SU-DHL-6 (cell line): ENCODE results near the gene SH3RF3.

ENCODE experiments used
- H2AFZ ChIP-seq: fragments of 200-600 bp; sonication (generic); 2 replicates; pipeline ENCODE4 v1.6.1; 2014; ENCODE audit warnings: low read depth, mild to moderate bottlenecking, moderate library complexity, mixed read lengths, antibody characterized with exemption, low read length; ENCODE audit not compliant: severe bottlenecking
- H3F3A ChIP-seq: fragments of 200-600 bp; shearing (Covaris generic); 2 replicates; pipeline ENCODE4 v1.6.0; 2016; ENCODE audit warnings: antibody characterized with exemption, mild to moderate bottlenecking; ENCODE audit not compliant: insufficient read depth
- H3K27ac ChIP-seq: fragments of 200-600 bp; sonication (generic); 2 replicates; pipeline ENCODE4 v1.5.1; 2016; ENCODE audit warnings: low read depth, mild to moderate bottlenecking, low read length, moderate library complexity, mixed read lengths
- H3K27me3 ChIP-seq: fragments of 200-600 bp; sonication (generic), shearing (Covaris generic); 2 replicates; pipeline ENCODE4 v1.6.0; 2014; ENCODE audit warnings: mild to moderate bottlenecking, low read length
- H3K36me3 ChIP-seq: fragments of 200-600 bp; sonication (generic); 2 replicates; pipeline ENCODE4 v1.6.1; 2014; ENCODE audit warnings: mild to moderate bottlenecking, low read length, mixed read lengths
- H3K4me2 ChIP-seq: fragments of 300-600, 200-600 bp; shearing (Covaris generic), sonication (generic); 2 replicates; pipeline ENCODE4 v1.6.0; 2014; ENCODE audit warnings: low read length, low read depth, mild to moderate bottlenecking; ENCODE audit not compliant: poor library complexity, severe bottlenecking
- H3K4me3 ChIP-seq: fragments of 200-600 bp; sonication (generic); 2 replicates; pipeline ENCODE4 v1.5.1; 2014; ENCODE audit warnings: antibody characterized with exemption, low read length, mild to moderate bottlenecking, mixed read lengths; ENCODE audit not compliant: insufficient read depth, poor library complexity, severe bottlenecking
- H3K79me2 ChIP-seq: fragments of 200-600 bp; sonication (generic); 2 replicates; pipeline ENCODE4 v1.6.1; 2014; ENCODE audit warnings: mild to moderate bottlenecking, low read length, moderate library complexity; ENCODE audit not compliant: insufficient read depth
- H3K9ac ChIP-seq: fragments of 200-600 bp; sonication (generic); 2 replicates; pipeline ENCODE4 v1.7.0; 2014; ENCODE audit warnings: mild to moderate bottlenecking, low read length
- H3K9me2 ChIP-seq: fragments of 200-600 bp; sonication (generic); replicated peaks from 2 replicates; pipeline ENCODE4 v1.6.1; 2014; ENCODE audit warnings: low read length; ENCODE audit not compliant: insufficient read depth
- H3K9me3 ChIP-seq: fragments of 200-600 bp; sonication (generic); 2 replicates; pipeline ENCODE4 v1.6.1; 2014; ENCODE audit warnings: low read length, mixed read lengths; ENCODE audit not compliant: insufficient read depth
- H4K20me1 ChIP-seq: fragments of 200-600 bp; sonication (generic); 2 replicates; pipeline ENCODE4 v1.6.1; 2014; ENCODE audit warnings: low read depth, mild to moderate bottlenecking, antibody characterized with exemption, low read length, moderate library complexity, mixed read lengths
- EZH2phosphoT487 ChIP-seq: fragments of 200-600 bp; sonication (generic), shearing (Covaris generic); conservative IDR thresholded peaks from 2 replicates; pipeline ENCODE4 v1.6.1; 2018; ENCODE audit warnings: mild to moderate bottlenecking, antibody characterized with exemption, low read length, moderate library complexity, mixed read lengths
- TF ChIP-seq, protein P1 (sequence below): fragments of 200-600 bp; sonication (generic); IDR thresholded peaks from one replicate; pipeline ENCODE4 v1.5.1; 2017; ENCODE audit warnings: antibody characterized with exemption, mild to moderate bottlenecking, low read length, moderate library complexity; ENCODE audit not compliant: insufficient read depth, poor library complexity, severe bottlenecking

The SH3RF3 gene

DNA sequence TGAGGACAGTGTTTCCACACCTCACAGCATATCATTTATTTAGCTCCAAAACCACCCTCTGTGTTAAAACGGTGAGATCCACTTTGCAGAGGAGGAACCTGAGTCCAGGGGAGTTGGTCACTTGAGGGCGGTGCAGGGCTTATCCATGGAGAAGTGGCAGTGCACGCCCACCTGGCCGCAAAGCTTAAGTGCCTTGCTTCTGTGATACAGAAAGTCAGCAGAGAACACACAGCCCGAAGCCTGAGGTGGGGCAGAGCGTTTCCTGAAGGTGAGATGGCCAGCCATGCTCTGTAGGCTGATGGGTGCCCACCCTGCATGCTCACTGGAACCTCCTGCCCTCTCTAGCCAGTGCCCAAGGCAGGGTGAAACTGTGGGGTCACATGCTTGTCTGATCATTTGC, 87.3 kb downstream of the SH3RF3 start:
- TF ChIP-seq EZH2phosphoT487: no peak
- TF ChIP-seq, protein P1, sequence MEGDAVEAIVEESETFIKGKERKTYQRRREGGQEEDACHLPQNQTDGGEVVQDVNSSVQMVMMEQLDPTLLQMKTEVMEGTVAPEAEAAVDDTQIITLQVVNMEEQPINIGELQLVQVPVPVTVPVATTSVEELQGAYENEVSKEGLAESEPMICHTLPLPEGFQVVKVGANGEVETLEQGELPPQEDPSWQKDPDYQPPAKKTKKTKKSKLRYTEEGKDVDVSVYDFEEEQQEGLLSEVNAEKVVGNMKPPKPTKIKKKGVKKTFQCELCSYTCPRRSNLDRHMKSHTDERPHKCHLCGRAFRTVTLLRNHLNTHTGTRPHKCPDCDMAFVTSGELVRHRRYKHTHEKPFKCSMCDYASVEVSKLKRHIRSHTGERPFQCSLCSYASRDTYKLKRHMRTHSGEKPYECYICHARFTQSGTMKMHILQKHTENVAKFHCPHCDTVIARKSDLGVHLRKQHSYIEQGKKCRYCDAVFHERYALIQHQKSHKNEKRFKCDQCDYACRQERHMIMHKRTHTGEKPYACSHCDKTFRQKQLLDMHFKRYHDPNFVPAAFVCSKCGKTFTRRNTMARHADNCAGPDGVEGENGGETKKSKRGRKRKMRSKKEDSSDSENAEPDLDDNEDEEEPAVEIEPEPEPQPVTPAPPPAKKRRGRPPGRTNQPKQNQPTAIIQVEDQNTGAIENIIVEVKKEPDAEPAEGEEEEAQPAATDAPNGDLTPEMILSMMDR: no peak
- Histone ChIP-seq H3K4me3 (no peak overlapping the region), H3K79me2 (no peaks in the 10 kb centered on the region)

DNA sequence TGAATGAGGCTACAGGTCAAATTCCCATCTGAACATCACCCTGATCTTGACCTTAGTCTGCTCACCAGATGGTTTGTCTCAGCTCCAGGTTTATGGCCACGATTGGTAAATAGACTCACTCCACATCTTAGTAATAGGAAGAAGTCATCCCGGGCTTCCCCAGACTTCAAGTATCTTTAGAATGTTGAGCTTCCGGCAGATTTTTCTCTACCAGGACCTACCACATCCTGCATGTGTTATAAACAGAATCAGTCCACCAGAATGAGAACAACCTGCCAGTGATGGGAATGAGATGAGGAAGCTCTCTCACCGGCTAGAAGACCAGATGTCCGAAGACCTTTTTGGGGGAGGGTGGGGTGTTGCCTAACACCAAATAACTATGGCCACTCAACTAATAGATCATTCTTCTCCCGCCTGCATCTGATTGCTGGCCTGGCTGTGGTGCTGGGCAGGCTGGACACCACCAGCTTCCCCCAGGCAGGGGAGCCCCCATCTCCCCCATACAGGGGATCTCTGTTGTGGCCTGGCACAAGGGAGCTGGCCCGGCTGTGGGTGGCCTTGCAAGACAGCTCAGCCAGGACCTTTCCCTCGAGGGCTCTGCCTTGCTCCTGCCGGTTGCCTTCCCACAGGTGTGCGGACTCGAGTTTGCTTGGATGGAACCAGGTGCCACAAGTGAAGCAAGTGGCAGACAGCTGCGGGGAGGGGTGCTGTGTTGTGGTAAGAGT, 88.5 kb downstream of the SH3RF3 start:
- Histone ChIP-seq H3K9me3 (no peaks in the 10 kb centered on the region), H3K4me2 (no peak overlapping the region), H3K9ac (no peak overlapping the region), H2AFZ (no peak overlapping the region), H3K79me2 (no peaks in the 10 kb centered on the region), H4K20me1 (no peaks in the 10 kb centered on the region), H3F3A (no peaks in the 10 kb centered on the region), H3K36me3 (no peaks in the 10 kb centered on the region), H3K4me3 (no peak overlapping the region), H3K27me3 (no peaks in the 10 kb centered on the region), H3K9me2 (no peaks in the 10 kb centered on the region), H3K27ac (no peak overlapping the region)
- TF ChIP-seq, protein P1: no peak
- TF ChIP-seq EZH2phosphoT487: no peak

More for the DNA sequence above, 87.3 kb downstream of the SH3RF3 start:
- H3K4me2 ChIP-seq: no peak overlapping the region
- H3K9ac ChIP-seq: no peak overlapping the region
- H3K9me3 ChIP-seq: no peaks in the 10 kb centered on the region
- no peaks in the 10 kb centered on the region for H3K36me3 ChIP-seq
- no peak overlapping the region for H2AFZ ChIP-seq
- no peaks in the 10 kb centered on the region for H3K27me3 ChIP-seq
- H3K27ac ChIP-seq: no peak overlapping the region
- H3K9me2 ChIP-seq: no peaks in the 10 kb centered on the region
- no peaks in the 10 kb centered on the region for H3F3A ChIP-seq
- no peaks in the 10 kb centered on the region for H4K20me1 ChIP-seq

DNA sequence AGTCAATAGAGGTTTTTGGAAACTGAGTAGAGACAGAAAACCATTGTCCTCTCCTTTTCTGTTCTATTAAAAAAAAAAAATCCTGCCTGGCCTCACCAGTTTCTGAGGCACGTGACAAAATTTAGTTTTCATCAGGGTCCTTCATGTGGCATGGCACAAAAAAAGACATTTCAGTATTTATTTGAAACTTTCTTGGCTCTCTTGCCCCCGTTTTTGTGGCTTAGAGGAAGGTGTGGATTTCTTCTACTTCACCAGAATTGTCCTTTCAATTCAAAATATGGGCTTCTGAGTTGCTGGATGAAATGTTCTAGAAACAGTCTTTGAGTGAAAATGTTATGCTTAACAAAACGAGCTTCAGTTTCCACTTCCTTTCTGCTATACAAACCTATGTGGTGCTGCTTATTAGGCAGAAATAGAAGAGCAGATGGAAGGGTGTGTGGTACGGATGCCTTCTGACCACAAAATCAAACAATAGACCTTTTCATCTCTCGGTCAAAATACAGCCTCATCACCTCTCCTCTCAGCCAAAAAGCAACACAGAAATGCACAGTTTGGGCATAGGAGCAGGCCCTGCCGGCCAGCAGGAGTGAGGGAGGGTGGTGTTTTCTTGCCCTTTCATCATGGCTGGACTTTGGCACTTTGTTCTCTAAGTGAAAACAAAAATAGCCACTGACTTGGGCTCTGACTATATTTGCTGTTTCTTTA, 89.2 kb downstream of the SH3RF3 start:
- Histone ChIP-seq H3K9ac (no peak overlapping the region), H3K27ac (no peak overlapping the region), H3K9me3 (no peaks in the 10 kb centered on the region), H3K79me2 (no peaks in the 10 kb centered on the region), H3K4me2 (no peak overlapping the region), H3K9me2 (no peaks in the 10 kb centered on the region), H3K36me3 (no peaks in the 10 kb centered on the region), H4K20me1 (no peaks in the 10 kb centered on the region), H3K4me3 (no peak overlapping the region), H3F3A (no peaks in the 10 kb centered on the region), H2AFZ (no peak overlapping the region), H3K27me3 (no peaks in the 10 kb centered on the region)
- TF ChIP-seq, protein P1: no peak
- TF ChIP-seq EZH2phosphoT487: no peak
